HTERT RPE-1 (cell line): ENCODE data around the gene PLEKHG7.
"Not testable (repeated sequence)": the region's sequence is repeated elsewhere in the genome, so short reads cannot be mapped to it uniquely, and the experiment has no call there.

Source experiments
- in situ Hi-C: fragments of 300-500 bp; cut with MboI; formaldehyde crosslinking; loops from 4 replicates; pipeline ENCODE4 v1.14.3; 2020; ENCODE audit warnings: low sequenced_read_pairs

The PLEKHG7 gene, protein sequence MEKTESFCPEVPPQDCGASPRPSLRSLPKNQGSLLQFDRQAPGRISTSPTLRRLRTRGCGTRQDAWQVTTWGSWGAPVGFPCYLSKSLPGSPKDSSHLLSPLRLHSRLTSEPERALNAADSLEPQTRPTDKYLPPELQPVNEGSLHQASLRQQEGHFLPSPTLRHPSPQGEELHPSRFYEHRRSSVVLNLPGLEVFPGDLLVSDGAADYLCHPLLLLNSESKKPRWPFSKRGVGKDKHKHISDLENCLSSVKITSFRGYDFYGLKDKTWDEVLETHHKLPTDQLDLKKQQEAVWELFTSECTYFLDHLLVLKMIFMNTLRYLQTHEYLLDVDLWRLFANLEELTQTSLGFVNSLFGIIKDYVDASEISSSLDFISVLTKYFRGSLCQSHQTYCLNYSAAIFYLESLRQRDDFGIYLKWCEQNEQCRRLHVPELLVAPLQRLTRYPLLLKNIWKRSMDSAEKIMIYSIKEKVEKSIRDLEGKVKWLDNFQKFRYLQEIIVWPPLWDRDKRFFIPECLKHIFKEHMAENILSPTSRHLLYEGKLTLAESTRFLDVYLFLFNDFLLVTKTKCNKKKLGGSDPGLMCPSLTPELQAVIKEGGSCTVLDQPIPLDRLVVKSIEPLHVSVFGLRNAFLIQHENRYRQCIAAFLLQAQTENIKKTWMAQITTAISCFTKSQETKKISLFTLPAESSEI

DNA sequence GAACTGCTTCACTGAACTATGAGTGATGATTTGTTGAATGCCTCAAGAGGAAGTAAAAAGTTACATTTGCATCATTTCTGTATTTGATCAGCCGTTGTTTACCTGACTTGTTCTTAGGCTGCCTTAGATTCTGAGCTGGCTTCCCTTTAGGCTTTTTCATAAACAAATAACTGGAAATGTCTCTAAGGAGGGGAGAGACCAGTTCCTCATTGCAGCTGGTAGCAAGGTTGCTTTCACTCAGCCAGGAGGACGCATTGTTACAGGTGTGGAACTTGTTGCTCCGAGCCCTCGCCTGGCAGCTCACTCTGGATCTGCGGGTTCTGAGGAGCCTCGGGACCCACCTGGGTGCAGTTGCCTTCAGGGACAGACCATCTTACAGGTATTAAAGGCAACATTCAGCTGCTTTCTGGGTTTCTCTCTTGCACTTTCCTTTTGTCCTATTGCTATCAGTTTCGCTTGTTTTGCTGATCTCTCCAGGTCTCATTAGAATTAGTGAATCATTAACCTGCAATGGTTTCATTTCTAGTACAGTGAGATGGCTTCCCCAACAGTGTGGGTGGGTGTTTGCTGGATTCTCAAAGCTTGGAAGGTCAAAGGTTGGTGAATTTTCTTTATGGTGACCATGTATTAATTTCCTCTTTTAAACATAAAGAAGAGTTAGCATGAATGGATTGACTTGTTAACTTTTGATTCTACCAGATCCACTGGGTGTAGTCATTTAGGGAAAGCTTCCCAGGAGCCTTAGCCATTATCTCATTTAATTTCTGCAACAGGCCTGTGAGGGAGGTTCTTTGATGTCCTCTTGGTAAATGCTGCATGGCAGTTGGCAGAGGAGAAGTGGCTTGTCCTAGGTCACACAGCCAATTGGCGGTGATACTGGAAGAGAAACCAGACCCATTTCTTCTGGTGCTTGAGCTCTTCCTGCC is at the start of gene PLEKHG7:
TSS of gene PLEKHG7 (plus strand) at position 236 of the 926 bp plus-strand sequence. CDS start 3,643 bp downstream, outside the sequence.
- in situ Hi-C loops = no loop called here

- in situ Hi-C loops = not testable (repeated sequence)
Measured at GRCh38 chr12:92654256-92654655, 48.5 kb upstream of the PLEKHG7 start.

DNA sequence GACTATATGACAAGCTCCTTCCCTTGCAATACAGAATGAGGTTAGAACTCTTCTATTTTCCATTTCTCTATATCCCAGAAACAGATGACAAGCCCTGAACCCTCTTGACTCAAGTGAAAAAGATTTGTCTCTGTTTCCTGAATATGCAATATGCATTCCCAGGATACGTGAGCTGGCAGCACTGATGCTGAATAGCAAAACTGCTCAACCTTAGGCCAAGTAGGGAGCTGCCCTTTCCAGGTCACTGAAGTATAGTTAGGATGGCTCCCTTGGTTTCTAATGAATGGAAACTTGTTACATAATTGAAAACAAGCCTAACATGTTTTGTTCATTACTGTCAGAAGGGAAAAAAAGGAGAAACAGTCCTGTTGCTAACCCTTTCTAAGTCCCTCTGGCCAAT is 47.9 kb upstream of the PLEKHG7 start:
- in situ Hi-C loops = no loop called here

DNA sequence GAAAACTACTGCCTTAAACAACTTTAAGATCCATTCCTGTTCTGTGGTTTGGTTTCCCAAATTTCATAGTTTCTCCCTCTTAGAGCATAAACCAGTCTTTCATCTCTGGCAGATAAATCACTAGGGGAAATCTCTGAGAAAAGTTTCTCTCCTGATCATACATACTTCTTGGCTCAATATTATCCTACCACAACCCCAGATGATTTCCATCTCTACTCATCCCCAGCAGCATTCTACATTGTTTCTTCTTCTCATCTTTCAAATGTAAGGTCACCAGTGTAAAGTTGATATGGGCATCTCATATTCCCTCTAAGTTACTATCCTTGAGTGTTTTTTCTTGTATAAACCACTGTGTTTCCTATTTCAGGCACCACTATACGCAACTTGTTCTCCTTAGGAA is 45.9 kb upstream of the PLEKHG7 start:
- in situ Hi-C loops = no loop called here

- in situ Hi-C loops = no loop called here
Measured at GRCh38 chr12:92657770-92658169, 45.0 kb upstream of the PLEKHG7 start.

GRCh38 chr12:92658611-92659010 is 44.2 kb upstream of the PLEKHG7 start:
- in situ Hi-C loops = no loop called here

DNA sequence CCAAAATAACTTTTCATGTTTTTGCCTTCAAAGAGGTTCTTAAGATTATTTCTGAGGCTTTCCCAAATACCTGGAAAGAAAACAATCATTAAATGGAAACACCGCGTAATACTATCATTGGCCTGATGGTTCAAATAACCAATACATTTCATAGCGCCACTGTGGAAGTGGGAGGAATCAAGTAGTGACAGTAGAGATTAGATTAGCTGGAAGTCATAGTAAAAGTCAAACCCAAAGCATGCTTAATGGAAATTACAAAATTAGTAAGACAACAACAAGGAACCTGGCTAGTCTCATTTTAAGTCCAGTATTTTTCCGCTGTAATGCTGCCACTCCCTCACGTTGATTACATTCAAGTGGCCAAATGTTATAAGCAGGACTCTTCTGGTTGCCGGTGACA is 41.5 kb upstream of the PLEKHG7 start:
- in situ Hi-C loops = no loop called here

DNA sequence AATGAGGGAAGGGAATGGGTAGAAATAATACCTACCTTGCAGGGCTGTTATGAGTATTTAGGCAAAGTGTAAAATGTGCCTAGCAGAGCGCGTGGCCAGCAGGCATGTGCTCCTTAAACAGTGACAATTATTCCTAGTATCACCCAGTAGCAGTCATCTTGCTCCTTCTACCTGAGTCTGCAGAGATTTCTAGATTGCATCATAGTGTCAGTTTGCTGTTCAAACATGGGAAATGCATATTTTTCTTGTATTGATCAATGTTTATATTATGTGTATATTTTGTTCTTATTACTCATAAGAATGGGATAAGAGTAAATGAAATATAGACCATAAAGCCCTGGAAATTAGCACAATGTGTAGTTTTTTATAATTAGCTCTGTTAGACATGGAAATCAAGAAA is 37.3 kb upstream of the PLEKHG7 start:
- in situ Hi-C loops = no loop called here

GRCh38 chr12:92668739-92669138 is 34.0 kb upstream of the PLEKHG7 start:
- in situ Hi-C loops = no loop called here

DNA sequence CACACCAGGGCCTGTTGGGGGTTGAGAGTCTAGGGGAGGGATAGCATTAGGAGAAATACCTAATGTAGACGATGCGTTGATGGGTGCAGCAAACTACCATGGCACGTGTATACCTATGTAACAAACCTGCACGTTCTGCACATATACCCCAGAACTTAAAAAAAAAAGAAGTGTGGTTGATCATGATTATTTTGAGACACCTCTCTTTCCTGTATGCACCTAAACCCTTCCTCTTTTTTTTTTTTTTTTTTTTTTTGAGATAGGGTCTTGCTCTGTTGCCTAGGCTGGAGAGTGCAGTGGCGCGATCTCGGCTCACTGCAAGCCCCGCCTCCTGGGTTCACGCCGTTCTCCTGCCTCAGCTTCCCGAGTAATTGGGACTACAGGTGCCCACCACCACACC is 31.3 kb upstream of the PLEKHG7 start:
- in situ Hi-C loops = not testable (repeated sequence)

GRCh38 chr12:92673756-92674155 is 29.0 kb upstream of the PLEKHG7 start:
- in situ Hi-C loops = no loop called here

DNA sequence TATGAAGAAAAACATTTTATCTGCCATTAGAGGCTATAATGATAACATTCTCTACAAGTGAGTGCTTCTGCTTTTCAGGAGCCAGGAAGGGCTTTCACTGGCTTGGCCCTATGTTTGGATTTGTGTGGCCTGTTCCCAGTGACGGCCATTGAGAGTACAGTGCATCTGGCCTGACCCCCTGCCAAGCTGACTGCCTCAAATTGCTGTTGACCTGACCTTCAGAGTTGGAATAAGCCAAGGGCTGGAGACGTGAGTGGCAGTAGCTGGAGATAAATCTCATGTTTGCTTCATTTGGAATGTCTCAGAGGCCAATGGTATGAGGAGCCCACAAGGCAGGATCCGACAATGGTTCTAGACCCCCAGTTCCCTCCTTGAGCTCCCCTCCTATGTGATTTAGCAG is 28.3 kb upstream of the PLEKHG7 start:
- in situ Hi-C loops = no loop called here

GRCh38 chr12:92675092-92675865 is 27.5 kb upstream of the PLEKHG7 start:
- in situ Hi-C loops = no loop called here

DNA sequence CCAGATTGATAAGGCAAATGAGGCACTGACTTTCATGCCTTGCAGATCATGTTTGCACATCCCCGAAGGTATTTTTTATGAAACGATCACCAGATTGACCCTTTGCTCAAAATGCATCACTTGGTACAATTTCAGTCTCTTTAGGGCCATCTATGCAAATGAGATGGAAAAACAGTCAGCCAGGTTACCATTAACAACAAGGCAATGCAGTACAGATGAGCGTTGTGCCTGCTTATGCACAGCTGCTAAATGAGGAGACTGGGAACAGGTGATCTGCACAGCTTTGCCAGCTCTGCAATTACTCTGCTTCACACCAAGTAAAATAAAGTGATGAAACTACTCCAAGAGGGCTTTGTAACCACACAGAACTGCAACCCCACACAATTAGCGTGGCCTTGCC is 26.1 kb upstream of the PLEKHG7 start:
- in situ Hi-C loops = no loop called here

GRCh38 chr12:92690601-92691000 is 12.2 kb upstream of the PLEKHG7 start:
- in situ Hi-C loops = no loop called here

DNA sequence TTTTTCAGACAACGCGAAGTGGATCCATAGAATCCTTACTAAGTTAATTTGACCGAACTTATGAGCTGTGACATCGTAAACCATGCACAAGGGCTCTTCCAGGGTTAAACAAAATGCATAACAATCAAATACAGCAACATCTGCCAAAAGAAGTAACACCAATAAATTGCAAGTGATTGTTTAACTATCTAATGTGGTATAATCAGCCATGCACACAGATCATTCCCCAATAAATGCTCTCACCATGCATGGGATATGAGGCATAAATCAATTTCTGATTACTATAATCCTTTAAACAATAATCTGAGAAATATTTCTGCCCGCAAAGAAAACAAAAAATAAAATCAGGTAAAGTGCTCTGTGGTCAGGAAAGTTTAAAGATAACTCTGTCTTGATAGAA is 7.7 kb upstream of the PLEKHG7 start:
- in situ Hi-C loops = no loop called here

DNA sequence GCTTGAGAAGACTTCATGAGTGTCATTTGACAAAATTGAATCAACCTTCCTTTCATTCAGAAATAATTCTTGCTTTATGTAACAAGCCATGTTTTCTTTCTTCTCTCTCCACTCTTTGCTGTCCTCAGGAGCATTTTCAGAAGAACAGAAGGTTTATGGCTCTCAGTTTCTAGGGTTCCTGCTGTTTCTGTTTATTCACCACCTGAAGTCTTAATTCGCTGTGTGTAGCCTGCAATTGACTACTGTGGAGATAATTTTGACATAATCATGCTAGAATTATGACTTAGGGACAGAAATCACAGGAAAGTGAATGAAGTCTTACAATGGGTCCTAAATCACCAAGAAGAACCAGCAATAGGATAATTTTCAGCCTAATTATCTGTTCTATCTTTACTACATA is 7.2 kb upstream of the PLEKHG7 start:
- in situ Hi-C loops = no loop called here

- in situ Hi-C loops = no loop called here
Measured at GRCh38 chr12:92696216-92696615, 6.6 kb upstream of the PLEKHG7 start.

DNA sequence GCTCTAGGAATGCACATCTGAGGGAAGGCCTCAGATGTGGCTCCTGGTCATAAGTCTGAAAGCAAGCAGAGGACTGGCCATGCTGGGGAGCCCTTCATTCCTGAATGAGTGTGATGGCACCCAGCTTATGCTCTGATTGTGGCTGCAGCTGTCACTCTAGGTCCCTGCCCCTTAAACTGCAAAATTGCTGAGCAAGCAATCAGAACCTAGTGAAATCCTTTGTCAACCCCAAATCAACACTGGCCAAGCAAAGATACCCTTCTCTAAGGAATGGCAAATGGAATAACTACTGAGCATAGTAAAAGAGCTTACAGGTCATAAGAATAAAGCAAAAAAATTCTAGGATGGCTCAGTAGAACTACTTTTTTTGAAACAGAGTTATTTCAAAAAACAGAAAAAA is 4.3 kb upstream of the PLEKHG7 start:
- in situ Hi-C loops = no loop called here

GRCh38 chr12:92701441-92701840 is 1.3 kb upstream of the PLEKHG7 start:
- in situ Hi-C loops = no loop called here

DNA sequence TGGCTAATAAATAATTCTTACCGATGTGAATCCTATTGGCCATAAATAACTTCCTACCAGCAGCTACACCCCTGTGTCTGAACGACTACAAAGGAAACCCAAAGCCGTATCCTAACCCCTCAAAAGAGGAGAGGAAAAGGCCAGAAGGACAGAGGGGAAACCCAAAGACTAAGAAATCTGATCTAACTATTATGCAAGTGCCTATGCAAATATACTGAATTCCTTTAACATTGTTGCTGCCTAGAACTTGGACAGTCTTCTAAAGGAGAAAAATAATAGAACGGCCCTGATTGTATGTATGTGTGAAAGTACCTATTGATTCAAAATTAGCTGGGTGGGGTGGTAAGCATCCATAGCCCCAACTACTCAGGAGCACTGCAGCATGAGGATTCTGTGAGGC is 997 bp downstream of the PLEKHG7 start:
- in situ Hi-C loops = no loop called here
